ENCODE data around the gene SPEF1. TPM values are rescaled to one million over a fixed set of nuclear protein-coding genes. Genes with fewer than 3 reads are reported as not detected.

SPEF1 gene
- total RNA-seq, 1 donor from 2014 or later, result not detected

GRCh38 chr20:3802524-3803239 lies 21.4 kb upstream of the SPEF1 start:
- Mint-ChIP-seq H3K27me3 (ENCODE audit: unreplicated experiment) (no peaks in the 10 kb centered on the region), H3K4me1 (ENCODE audit: unreplicated experiment) (peaks cover 93% of the 10 kb centered on the region), H3K4me3 (ENCODE audit: unreplicated experiment) (no peak overlapping the region), H3K36me3 (ENCODE audit: unreplicated experiment) (peaks cover 63% of the 10 kb centered on the region), H3K9me3 (ENCODE audit: unreplicated experiment) (no peaks in the 10 kb centered on the region), H3K27ac (ENCODE audit: unreplicated experiment) (peak overlapping the region; percentile 83)
- DNase-seq (ENCODE audit: extremely low spot score, unreplicated experiment), result no peak
- TF ChIP-seq CTCF (IDR thresholded peaks at IDR 0.05), result no peak

DNA sequence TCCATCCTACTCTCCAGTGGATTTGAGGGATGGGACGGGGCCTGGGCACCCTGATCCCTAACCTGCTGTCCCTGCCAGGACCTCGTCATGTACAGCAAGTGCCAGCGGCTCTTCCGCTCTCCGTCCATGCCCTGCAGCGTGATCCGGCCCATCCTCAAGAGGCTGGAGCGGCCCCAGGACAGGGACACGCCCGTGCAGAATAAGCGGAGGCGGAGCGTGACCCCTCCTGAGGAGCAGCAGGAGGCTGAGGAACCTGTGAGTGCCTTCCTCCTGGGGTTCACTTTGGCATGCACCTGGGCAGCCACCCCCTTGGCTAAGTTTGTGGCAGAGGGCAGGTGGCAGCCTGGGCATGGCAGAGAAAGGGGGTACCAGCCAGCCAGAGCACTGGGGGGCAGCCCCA lies 20.6 kb upstream of the SPEF1 start:
- Mint-ChIP-seq H3K4me1 (ENCODE audit: unreplicated experiment) (peaks cover 92% of the 10 kb centered on the region), H3K27me3 (ENCODE audit: unreplicated experiment) (no peaks in the 10 kb centered on the region), H3K27ac (ENCODE audit: unreplicated experiment) (peak overlapping the region; percentile 83), H3K4me3 (ENCODE audit: unreplicated experiment) (no peak overlapping the region), H3K9me3 (ENCODE audit: unreplicated experiment) (no peaks in the 10 kb centered on the region), H3K36me3 (ENCODE audit: unreplicated experiment) (peaks cover 66% of the 10 kb centered on the region)
- DNase-seq (ENCODE audit: extremely low spot score, unreplicated experiment), result no peak
- no peak for TF ChIP-seq CTCF (IDR thresholded peaks at IDR 0.05)

DNA sequence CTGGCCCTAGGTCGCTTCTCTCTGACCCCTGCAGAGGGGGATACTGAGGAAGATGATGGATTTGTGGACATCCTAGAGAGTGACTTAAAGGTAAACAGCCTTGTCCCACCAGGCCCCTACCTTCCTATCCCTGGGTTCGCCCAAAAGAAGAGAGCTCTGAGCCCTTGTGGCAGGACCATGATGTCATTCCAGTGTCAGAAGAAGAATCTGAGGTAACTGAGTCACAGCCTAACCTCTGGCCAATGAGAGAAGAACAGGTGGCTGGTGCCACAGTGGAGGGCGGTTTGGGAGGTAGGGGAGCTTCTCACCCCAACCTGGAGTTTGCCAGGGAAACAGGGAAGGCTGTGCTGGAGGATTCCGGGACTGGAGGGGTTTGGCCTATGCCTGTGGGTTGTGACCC lies 20.1 kb upstream of the SPEF1 start:
- peaks cover 87% of the 10 kb centered on the region for H3K4me1 Mint-ChIP-seq (ENCODE audit: unreplicated experiment)
- H3K27ac Mint-ChIP-seq (ENCODE audit: unreplicated experiment), result peak overlapping the region; percentile 83
- no peak for TF ChIP-seq CTCF (IDR thresholded peaks at IDR 0.05)
- DNase-seq (ENCODE audit: extremely low spot score, unreplicated experiment), result no peak
- H3K9me3 Mint-ChIP-seq (ENCODE audit: unreplicated experiment), result no peaks in the 10 kb centered on the region
- peaks cover 64% of the 10 kb centered on the region for H3K36me3 Mint-ChIP-seq (ENCODE audit: unreplicated experiment)
- H3K27me3 Mint-ChIP-seq (ENCODE audit: unreplicated experiment), result no peaks in the 10 kb centered on the region
- no peak overlapping the region for H3K4me3 Mint-ChIP-seq (ENCODE audit: unreplicated experiment)

DNA sequence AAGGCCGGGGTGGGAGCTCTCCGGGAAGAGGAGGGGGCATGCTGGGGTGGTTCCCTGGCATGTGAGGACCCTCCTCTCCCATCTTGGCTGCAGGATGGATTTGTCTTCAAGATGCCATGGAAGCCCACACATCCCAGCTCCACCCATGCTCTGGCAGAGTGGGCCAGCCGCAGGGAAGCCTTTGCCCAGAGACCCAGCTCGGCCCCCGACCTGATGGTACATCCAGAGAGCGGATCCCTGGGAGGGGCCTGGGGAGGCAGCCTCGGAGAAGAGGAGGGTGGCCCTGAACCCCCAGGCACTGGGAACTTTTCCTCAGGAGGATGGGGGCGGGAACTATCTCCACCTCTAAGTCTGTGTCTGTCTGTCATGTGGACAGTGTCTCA lies 19.6 kb upstream of the SPEF1 start:
- no peaks in the 10 kb centered on the region for H3K9me3 Mint-ChIP-seq (ENCODE audit: unreplicated experiment)
- peaks cover 62% of the 10 kb centered on the region for H3K36me3 Mint-ChIP-seq (ENCODE audit: unreplicated experiment)
- H3K4me3 Mint-ChIP-seq (ENCODE audit: unreplicated experiment), result no peak overlapping the region
- no peak for TF ChIP-seq CTCF (IDR thresholded peaks at IDR 0.05)
- no peaks in the 10 kb centered on the region for H3K27me3 Mint-ChIP-seq (ENCODE audit: unreplicated experiment)
- DNase-seq (ENCODE audit: extremely low spot score, unreplicated experiment), result no peak
- peaks cover 84% of the 10 kb centered on the region for H3K4me1 Mint-ChIP-seq (ENCODE audit: unreplicated experiment)
- peak overlapping the region; percentile 83 for H3K27ac Mint-ChIP-seq (ENCODE audit: unreplicated experiment)

GRCh38 chr20:3800256-3800877 lies 19.1 kb upstream of the SPEF1 start:
- Mint-ChIP-seq H3K9me3 (ENCODE audit: unreplicated experiment) (no peaks in the 10 kb centered on the region), H3K4me1 (ENCODE audit: unreplicated experiment) (peaks cover 84% of the 10 kb centered on the region), H3K4me3 (ENCODE audit: unreplicated experiment) (peak overlapping the region; percentile 32)

More at GRCh38 chr20:3800256-3800877, 19.1 kb upstream of the SPEF1 start:
- Mint-ChIP-seq H3K27me3 (ENCODE audit: unreplicated experiment) (no peaks in the 10 kb centered on the region), H3K36me3 (ENCODE audit: unreplicated experiment) (peaks cover 59% of the 10 kb centered on the region), H3K27ac (ENCODE audit: unreplicated experiment) (peak overlapping the region; percentile 64)
- TF ChIP-seq CTCF (IDR thresholded peaks at IDR 0.05), result no peak
- no peak for DNase-seq (ENCODE audit: extremely low spot score, unreplicated experiment)

Measured in osteocyte (in vitro differentiated cells).